ENCODE data around the gene SETBP1.

SETBP1 gene

DNA sequence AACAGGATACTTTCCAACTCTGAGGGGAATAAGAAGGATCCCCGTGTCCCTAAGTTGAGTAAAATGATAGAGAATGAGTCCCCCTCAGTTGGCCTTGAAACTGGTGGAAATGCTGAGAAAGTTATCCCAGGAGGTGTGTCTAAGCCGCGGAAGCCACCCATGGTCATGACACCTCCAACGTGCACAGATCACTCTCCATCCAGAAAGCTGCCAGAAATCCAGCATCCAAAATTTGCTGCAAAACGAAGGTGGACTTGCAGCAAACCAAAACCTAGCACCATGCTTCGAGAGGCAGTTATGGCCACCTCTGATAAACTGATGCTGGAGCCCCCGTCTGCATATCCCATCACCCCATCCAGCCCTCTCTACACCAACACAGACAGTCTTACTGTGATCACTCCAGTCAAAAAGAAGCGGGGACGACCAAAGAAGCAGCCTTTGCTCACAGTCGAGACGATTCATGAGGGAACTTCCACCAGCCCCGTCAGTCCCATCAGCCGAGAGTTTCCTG lies 270.1 kb downstream of the SETBP1 start:
- no peak overlapping the region for H3K27ac ChIP-seq (ENCODE audit: low read depth, low read length, severe bottlenecking)
- no peaks in the 10 kb centered on the region for H3K9me3 ChIP-seq (ENCODE audit: control insufficient read depth, low read length)
- no peaks in the 10 kb centered on the region for H3K4me1 ChIP-seq (ENCODE audit: control insufficient read depth, insufficient read depth, low read length, poor library complexity, severe bottlenecking)
- no peak overlapping the region for H3K4me3 ChIP-seq (ENCODE audit: extremely low read depth, insufficient read depth, low read length, poor library complexity, severe bottlenecking)
- 94% methylated on average over 11 to 12 of the region's 13 CpGs for WGBS, 2 experiments (ENCODE audit: insufficient coverage in 2 of 2)
- peaks cover 43% of the 10 kb centered on the region for H3K36me3 ChIP-seq (ENCODE audit: control insufficient read depth, insufficient read depth, low read length)

DNA sequence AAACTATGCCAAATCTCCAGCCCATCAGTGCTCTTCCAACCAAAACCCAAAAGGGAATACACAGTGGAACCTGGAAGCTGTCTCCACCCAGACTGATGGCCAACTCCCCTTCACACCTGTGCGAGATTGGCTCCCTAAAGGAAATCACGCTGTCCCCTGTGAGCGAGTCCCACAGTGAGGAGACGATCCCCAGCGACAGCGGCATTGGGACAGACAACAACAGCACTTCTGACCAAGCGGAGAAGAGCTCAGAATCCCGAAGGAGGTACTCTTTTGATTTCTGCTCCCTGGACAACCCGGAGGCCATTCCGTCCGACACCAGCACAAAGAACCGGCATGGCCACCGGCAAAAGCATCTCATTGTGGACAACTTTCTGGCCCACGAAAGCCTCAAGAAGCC lies 271.1 kb downstream of the SETBP1 start:
- Histone ChIP-seq H3K36me3 (ENCODE audit: control insufficient read depth, insufficient read depth, low read length) (peaks cover 43% of the 10 kb centered on the region), H3K27ac (ENCODE audit: low read depth, low read length, severe bottlenecking) (no peak overlapping the region), H3K4me3 (ENCODE audit: extremely low read depth, insufficient read depth, low read length, poor library complexity, severe bottlenecking) (no peak overlapping the region), H3K4me1 (ENCODE audit: control insufficient read depth, insufficient read depth, low read length, poor library complexity, severe bottlenecking) (no peaks in the 10 kb centered on the region), H3K9me3 (ENCODE audit: control insufficient read depth, low read length) (no peaks in the 10 kb centered on the region)
- 93 to 95% methylated on average over 14 of the region's 14 CpGs for WGBS, 2 experiments (ENCODE audit: insufficient coverage in 2 of 2)

DNA sequence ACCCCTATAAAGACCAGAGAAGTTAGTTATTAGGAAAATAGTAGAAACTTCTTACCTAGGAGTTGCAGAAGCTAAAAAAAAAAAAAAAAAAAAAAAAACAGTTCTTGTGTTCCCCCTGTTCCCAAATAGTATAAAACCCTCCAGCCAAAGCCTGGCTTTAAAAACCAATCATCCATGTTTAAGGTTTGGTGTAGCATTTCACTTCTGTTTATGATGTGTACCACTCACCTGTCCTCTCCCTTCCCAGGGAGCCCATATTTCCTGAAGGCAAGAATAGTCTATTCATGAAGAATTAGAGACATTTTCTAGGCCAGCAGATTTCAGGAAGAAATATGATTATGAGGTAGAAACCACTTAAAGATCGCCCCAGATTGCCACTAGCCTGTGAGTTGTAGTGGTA lies 273.6 kb downstream of the SETBP1 start:
- H3K4me3 ChIP-seq (ENCODE audit: extremely low read depth, insufficient read depth, low read length, poor library complexity, severe bottlenecking), result no peak overlapping the region
- WGBS, 2 experiments (ENCODE audit: insufficient coverage in 2 of 2), result 17 to 67% methylated on average over 1 of the region's 1 CpG
- no peaks in the 10 kb centered on the region for H3K9me3 ChIP-seq (ENCODE audit: control insufficient read depth, low read length)
- peaks cover 7% of the 10 kb centered on the region for H3K4me1 ChIP-seq (ENCODE audit: control insufficient read depth, insufficient read depth, low read length, poor library complexity, severe bottlenecking)
- no peak overlapping the region for H3K27ac ChIP-seq (ENCODE audit: low read depth, low read length, severe bottlenecking)
- H3K36me3 ChIP-seq (ENCODE audit: control insufficient read depth, insufficient read depth, low read length), result peaks cover 43% of the 10 kb centered on the region

DNA sequence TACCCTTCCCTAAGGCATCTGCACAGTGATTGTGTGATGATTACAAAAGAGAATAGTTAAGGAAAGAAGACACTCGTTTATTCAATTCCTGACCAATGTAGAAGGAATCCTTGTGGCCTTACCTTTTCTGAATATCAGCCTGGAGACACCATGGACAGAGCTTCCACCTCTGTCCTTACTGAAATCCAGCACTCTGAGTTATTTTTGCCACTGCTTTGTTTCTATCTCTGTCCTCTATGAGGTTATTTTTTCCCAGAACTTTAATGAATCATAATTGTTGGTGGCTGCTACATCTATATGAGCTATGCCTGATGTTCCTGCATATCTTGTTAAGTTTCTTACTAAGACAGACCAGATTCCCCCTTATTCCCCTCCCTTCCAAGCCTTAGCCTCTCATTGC lies 275.1 kb downstream of the SETBP1 start:
- peaks cover 11% of the 10 kb centered on the region for H3K4me1 ChIP-seq (ENCODE audit: control insufficient read depth, insufficient read depth, low read length, poor library complexity, severe bottlenecking)
- H3K27ac ChIP-seq (ENCODE audit: low read depth, low read length, severe bottlenecking), result no peak overlapping the region
- peaks cover 31% of the 10 kb centered on the region for H3K36me3 ChIP-seq (ENCODE audit: control insufficient read depth, insufficient read depth, low read length)
- 100% methylated on average over 1 of the region's 1 CpG; no CpG with 5 or more reads in 1 of the 2 experiments for WGBS, 2 experiments (ENCODE audit: insufficient coverage in 2 of 2)
- H3K9me3 ChIP-seq (ENCODE audit: control insufficient read depth, low read length), result no peaks in the 10 kb centered on the region
- no peak overlapping the region for H3K4me3 ChIP-seq (ENCODE audit: extremely low read depth, insufficient read depth, low read length, poor library complexity, severe bottlenecking)

DNA sequence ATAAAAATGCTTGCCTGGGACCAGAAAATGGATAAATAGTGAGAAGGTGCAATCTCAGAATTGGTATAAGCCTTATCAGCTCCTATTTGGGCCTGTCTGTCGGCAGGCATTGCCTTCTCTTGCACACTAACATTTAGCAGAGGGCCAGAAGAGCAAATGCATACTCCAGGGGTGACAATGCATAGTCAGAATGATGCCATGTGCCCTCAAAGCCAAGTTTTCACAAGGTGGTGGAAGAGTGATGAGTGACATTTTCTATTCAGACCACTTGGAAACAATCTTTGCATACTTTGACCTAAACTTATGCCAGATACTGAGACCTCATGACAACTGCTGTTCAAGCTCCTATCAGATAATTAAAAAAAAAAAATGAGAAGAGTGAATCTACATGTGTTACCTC lies 276.3 kb downstream of the SETBP1 start:
- Histone ChIP-seq H3K9me3 (ENCODE audit: control insufficient read depth, low read length) (no peaks in the 10 kb centered on the region), H3K27ac (ENCODE audit: low read depth, low read length, severe bottlenecking) (no peak overlapping the region), H3K36me3 (ENCODE audit: control insufficient read depth, insufficient read depth, low read length) (peaks cover 22% of the 10 kb centered on the region), H3K4me3 (ENCODE audit: extremely low read depth, insufficient read depth, low read length, poor library complexity, severe bottlenecking) (no peak overlapping the region), H3K4me1 (ENCODE audit: control insufficient read depth, insufficient read depth, low read length, poor library complexity, severe bottlenecking) (peaks cover 11% of the 10 kb centered on the region)
- 89 to 100% methylated on average over 1 of the region's 1 CpG for WGBS, 2 experiments (ENCODE audit: insufficient coverage in 2 of 2)

DNA sequence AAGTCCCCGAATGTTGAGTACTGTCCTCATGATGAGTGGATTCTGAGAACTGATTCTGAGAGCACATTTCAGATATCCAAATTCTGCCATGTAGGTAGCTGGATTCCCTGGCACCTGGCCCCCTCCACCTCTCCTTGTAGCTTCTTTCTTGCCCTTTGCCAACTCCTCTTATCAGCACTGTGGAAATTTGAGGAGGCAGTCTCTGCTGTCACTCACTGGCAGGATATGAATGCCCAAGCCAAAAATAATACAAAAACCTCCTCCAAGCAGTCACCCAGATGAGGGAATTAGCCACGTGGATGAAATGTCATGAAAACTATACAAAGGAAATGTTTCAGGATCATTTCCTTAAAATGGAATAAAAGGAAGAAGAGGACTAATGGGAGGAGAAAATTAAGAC lies 276.8 kb downstream of the SETBP1 start:
- Histone ChIP-seq H3K4me1 (ENCODE audit: control insufficient read depth, insufficient read depth, low read length, poor library complexity, severe bottlenecking) (peaks cover 11% of the 10 kb centered on the region), H3K4me3 (ENCODE audit: extremely low read depth, insufficient read depth, low read length, poor library complexity, severe bottlenecking) (no peak overlapping the region), H3K36me3 (ENCODE audit: control insufficient read depth, insufficient read depth, low read length) (peaks cover 18% of the 10 kb centered on the region), H3K9me3 (ENCODE audit: control insufficient read depth, low read length) (no peaks in the 10 kb centered on the region), H3K27ac (ENCODE audit: low read depth, low read length, severe bottlenecking) (no peak overlapping the region)
- WGBS, 2 experiments (ENCODE audit: insufficient coverage in 2 of 2), result 86 to 100% methylated on average over 1 of the region's 2 CpGs

DNA sequence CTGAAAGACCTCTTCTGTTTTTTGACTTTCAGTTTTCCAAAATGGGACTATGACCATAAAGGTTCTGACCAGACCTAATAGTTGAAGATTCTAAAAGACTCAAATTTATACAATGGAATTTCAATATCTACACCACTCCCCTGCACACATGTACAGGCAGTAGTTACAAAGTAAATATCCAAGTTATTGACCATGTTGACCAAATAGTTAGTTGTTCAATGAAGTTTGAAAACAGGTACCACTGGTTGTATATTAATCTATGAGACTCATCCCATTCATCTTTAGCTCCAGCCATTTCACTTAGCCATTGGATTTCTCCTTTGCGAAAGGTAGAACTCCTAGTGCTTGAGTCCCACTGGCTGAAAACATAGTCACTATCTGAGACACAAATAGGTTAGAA lies 277.4 kb downstream of the SETBP1 start:
- Histone ChIP-seq H3K4me1 (ENCODE audit: control insufficient read depth, insufficient read depth, low read length, poor library complexity, severe bottlenecking) (peaks cover 11% of the 10 kb centered on the region), H3K36me3 (ENCODE audit: control insufficient read depth, insufficient read depth, low read length) (peaks cover 17% of the 10 kb centered on the region), H3K9me3 (ENCODE audit: control insufficient read depth, low read length) (no peaks in the 10 kb centered on the region), H3K27ac (ENCODE audit: low read depth, low read length, severe bottlenecking) (no peak overlapping the region), H3K4me3 (ENCODE audit: extremely low read depth, insufficient read depth, low read length, poor library complexity, severe bottlenecking) (no peak overlapping the region)
- WGBS, 2 experiments (ENCODE audit: insufficient coverage in 2 of 2), result no CpG with 5 or more reads among the region's 1 CpG

DNA sequence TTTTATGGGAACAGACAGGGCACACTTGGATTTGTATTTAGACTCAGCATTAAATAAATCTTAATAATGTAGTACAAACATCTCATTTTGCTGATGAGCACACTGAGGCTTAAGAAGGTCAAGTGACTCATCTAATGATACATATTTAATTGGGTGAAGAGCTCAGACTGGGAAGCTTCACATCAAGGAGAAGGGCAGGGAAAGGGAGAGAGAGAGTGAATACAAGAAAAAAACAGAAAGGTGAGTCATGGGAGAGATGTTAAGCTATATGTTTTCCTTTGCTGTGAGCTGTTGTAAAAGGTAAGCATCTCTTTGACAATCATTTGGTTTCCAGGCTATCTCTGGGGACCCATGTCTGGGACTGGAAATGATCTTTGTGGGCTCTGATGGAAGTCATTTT lies 277.8 kb downstream of the SETBP1 start:
- Histone ChIP-seq H3K36me3 (ENCODE audit: control insufficient read depth, insufficient read depth, low read length) (peaks cover 16% of the 10 kb centered on the region), H3K27ac (ENCODE audit: low read depth, low read length, severe bottlenecking) (no peak overlapping the region), H3K4me3 (ENCODE audit: extremely low read depth, insufficient read depth, low read length, poor library complexity, severe bottlenecking) (no peak overlapping the region), H3K9me3 (ENCODE audit: control insufficient read depth, low read length) (no peaks in the 10 kb centered on the region), H3K4me1 (ENCODE audit: control insufficient read depth, insufficient read depth, low read length, poor library complexity, severe bottlenecking) (peaks cover 11% of the 10 kb centered on the region)

DNA sequence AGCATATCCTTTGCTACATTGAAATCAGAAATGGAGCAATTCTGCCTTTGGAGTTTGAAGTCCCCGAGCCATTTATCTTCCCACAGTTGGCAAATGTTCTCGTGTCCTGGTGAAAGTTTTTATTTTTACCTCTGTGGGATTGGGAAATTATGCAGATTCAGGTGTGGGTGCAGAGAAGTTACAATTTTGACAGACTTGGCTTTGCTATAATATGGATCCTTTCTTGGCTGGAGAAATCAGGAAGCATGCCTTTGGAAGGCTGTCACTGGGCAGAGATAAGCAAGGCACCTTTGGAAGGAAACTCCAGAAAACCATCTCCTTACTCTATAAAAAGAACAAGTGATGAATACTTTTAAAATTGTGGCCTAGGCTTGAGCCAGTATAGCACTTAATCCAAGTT lies 278.3 kb downstream of the SETBP1 start:
- 86 to 93% methylated on average over 1 to 2 of the region's 2 CpGs for WGBS, 2 experiments (ENCODE audit: insufficient coverage in 2 of 2)
- Histone ChIP-seq H3K9me3 (ENCODE audit: control insufficient read depth, low read length) (no peaks in the 10 kb centered on the region), H3K4me3 (ENCODE audit: extremely low read depth, insufficient read depth, low read length, poor library complexity, severe bottlenecking) (no peak overlapping the region), H3K36me3 (ENCODE audit: control insufficient read depth, insufficient read depth, low read length) (peaks cover 14% of the 10 kb centered on the region), H3K4me1 (ENCODE audit: control insufficient read depth, insufficient read depth, low read length, poor library complexity, severe bottlenecking) (peaks cover 11% of the 10 kb centered on the region), H3K27ac (ENCODE audit: low read depth, low read length, severe bottlenecking) (no peak overlapping the region)

DNA sequence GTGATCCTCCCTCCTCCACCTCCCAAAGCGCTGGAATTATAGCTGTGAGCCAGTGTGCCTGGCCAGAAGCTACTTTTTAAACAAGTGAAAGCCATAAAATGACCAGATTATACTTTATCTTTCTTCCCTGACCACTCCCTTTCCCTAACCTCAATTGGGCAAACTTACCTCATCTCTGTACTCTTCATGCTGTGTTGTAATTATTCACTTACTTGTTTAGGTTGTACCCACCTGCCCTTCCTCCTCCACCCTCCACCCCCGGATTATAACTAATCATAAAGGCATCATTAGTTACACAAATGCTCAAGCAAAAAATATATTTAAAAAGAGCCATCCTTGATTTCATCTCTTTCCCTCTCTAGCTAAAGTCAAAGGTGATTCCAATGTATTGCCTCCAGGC lies 279.9 kb downstream of the SETBP1 start:
- H3K27ac ChIP-seq (ENCODE audit: low read depth, low read length, severe bottlenecking), result no peak overlapping the region

DNA sequence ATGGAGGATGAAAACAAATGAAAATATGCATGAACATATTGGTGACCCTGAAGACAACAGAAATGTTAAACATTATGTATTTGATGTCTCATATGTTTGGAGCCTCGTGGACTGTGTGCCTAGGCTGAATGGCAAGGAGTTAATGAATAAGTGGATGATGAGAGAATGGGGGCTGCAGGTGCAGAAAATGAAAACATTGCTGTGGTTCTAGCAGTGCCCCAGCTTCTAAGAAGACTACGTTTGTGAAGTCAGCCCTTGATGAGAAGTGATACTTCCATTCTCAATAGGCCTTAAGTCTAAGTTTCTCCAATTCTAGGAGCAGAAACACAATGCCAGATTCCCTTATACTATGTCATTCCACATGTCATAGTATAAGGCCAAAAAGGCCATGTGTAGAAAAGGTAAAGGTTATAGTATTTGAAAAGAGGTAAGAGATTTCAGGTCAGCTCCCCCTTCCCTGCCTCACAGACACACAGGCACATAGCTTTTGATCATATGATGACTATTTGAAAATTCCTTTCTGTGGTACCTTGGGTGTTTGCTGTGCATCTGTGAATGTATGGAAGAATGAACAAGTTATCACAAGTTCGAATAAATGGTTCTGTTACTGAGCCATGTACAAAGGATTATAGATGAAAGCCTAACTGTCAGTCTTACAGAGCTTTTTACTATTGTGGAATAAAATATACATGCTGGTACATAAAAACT lies 280.8 kb downstream of the SETBP1 start:
- 94 to 100% methylated on average over 2 to 3 of the region's 3 CpGs for WGBS, 2 experiments (ENCODE audit: insufficient coverage in 2 of 2)
- Histone ChIP-seq H3K27ac (ENCODE audit: low read depth, low read length, severe bottlenecking) (no peak overlapping the region), H3K4me1 (ENCODE audit: control insufficient read depth, insufficient read depth, low read length, poor library complexity, severe bottlenecking) (peaks cover 11% of the 10 kb centered on the region), H3K9me3 (ENCODE audit: control insufficient read depth, low read length) (no peaks in the 10 kb centered on the region), H3K36me3 (ENCODE audit: control insufficient read depth, insufficient read depth, low read length) (peaks cover 8% of the 10 kb centered on the region), H3K4me3 (ENCODE audit: extremely low read depth, insufficient read depth, low read length, poor library complexity, severe bottlenecking) (no peak overlapping the region)

More for the DNA sequence above, 279.9 kb downstream of the SETBP1 start:
- no peak overlapping the region for H3K4me3 ChIP-seq (ENCODE audit: extremely low read depth, insufficient read depth, low read length, poor library complexity, severe bottlenecking)
- 91 to 95% methylated on average over 2 of the region's 2 CpGs for WGBS, 2 experiments (ENCODE audit: insufficient coverage in 2 of 2)
- no peaks in the 10 kb centered on the region for H3K9me3 ChIP-seq (ENCODE audit: control insufficient read depth, low read length)
- peaks cover 8% of the 10 kb centered on the region for H3K36me3 ChIP-seq (ENCODE audit: control insufficient read depth, insufficient read depth, low read length)
- H3K4me1 ChIP-seq (ENCODE audit: control insufficient read depth, insufficient read depth, low read length, poor library complexity, severe bottlenecking), result peaks cover 11% of the 10 kb centered on the region

Measured in mesodermal cell (in vitro differentiated cells).